ENCODE measurements around the gene LDLRAD3.

The LDLRAD3 gene

GRCh38 chr11:36115378-36115801 lies 171.5 kb downstream of the LDLRAD3 start:
- H3K27ac ChIP-seq (ENCODE audit: low read length) = no peak overlapping the region

GRCh38 chr11:36116161-36116560 lies 172.3 kb downstream of the LDLRAD3 start:
- TF ChIP-seq CTCF (IDR thresholded peaks at IDR 0.05; ENCODE audit: low read depth, low read length) (no peak), EZH2phosphoT487 (IDR thresholded peaks at IDR 0.05; ENCODE audit: low read depth) (no peak)
- no peaks in the 10 kb centered on the region for H3K4me1 ChIP-seq (ENCODE audit: low read length)
- H3K9ac ChIP-seq (ENCODE audit: low read length) = no peak overlapping the region
- no peaks in the 10 kb centered on the region for H3K9me3 ChIP-seq (ENCODE audit: insufficient read depth, low read length)
- no peak overlapping the region for H3K27ac ChIP-seq (ENCODE audit: low read length)
- H3K36me3 ChIP-seq (replicated peaks; ENCODE audit: low read depth, low read length) = no peaks in the 10 kb centered on the region
- H3K79me2 ChIP-seq (ENCODE audit: low read length) = no peaks in the 10 kb centered on the region
- H3K27me3 ChIP-seq (ENCODE audit: low read depth, low read length) = peaks cover 22% of the 10 kb centered on the region; the same call in 1 of the 2 replicates
- H3K4me2 ChIP-seq (ENCODE audit: low read length) = no peak overlapping the region
- H3K4me3 ChIP-seq (ENCODE audit: low read length) = no peak overlapping the region
- no peaks in the 10 kb centered on the region for H4K20me1 ChIP-seq (ENCODE audit: insufficient read depth, low read length)
- H2AFZ ChIP-seq (ENCODE audit: low read depth, low read length) = no peak overlapping the region

More at GRCh38 chr11:36115378-36115801, 171.5 kb downstream of the LDLRAD3 start:
- Histone ChIP-seq H3K4me3 (ENCODE audit: low read length) (no peak overlapping the region), H3K9me3 (ENCODE audit: insufficient read depth, low read length) (no peaks in the 10 kb centered on the region), H3K4me1 (ENCODE audit: low read length) (no peaks in the 10 kb centered on the region), H4K20me1 (ENCODE audit: insufficient read depth, low read length) (no peaks in the 10 kb centered on the region), H3K9ac (ENCODE audit: low read length) (no peak overlapping the region), H3K4me2 (ENCODE audit: low read length) (no peak overlapping the region), H3K79me2 (ENCODE audit: low read length) (no peaks in the 10 kb centered on the region), H2AFZ (ENCODE audit: low read depth, low read length) (no peak overlapping the region), H3K27me3 (ENCODE audit: low read depth, low read length) (peaks cover 29% of the 10 kb centered on the region), H3K36me3 (replicated peaks; ENCODE audit: low read depth, low read length) (no peaks in the 10 kb centered on the region)
- TF ChIP-seq EZH2phosphoT487 (IDR thresholded peaks at IDR 0.05; ENCODE audit: low read depth) (no peak), CTCF (IDR thresholded peaks at IDR 0.05; ENCODE audit: low read depth, low read length) (no peak)

DNA sequence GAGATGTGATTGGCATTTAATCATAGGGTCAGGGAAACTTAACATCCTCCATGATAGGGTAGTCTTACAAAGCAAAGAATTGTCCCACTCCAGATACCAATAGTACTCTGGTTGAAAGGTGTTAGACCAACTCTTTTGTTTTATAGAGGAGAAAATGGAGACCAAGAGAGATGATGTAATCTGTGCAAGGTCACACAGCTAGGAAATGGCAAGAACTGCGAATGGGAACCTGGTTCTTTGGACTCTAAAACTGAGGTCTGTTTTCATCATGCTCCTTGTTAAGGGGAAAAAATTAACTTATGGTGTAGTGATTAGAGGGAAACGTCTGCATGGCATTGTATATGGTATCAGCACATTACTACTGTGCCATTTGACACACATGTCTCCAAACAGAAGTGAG lies 174.2 kb downstream of the LDLRAD3 start:
- Histone ChIP-seq H3K9ac (ENCODE audit: low read length) (no peak overlapping the region), H2AFZ (ENCODE audit: low read depth, low read length) (no peak overlapping the region), H3K4me2 (ENCODE audit: low read length) (no peak overlapping the region), H3K79me2 (ENCODE audit: low read length) (no peaks in the 10 kb centered on the region), H3K4me1 (ENCODE audit: low read length) (no peaks in the 10 kb centered on the region), H3K27ac (ENCODE audit: low read length) (no peak overlapping the region), H3K36me3 (replicated peaks; ENCODE audit: low read depth, low read length) (no peaks in the 10 kb centered on the region), H3K9me3 (ENCODE audit: insufficient read depth, low read length) (no peaks in the 10 kb centered on the region), H3K27me3 (ENCODE audit: low read depth, low read length) (peaks cover 5% of the 10 kb centered on the region; the same call in 1 of the 2 replicates), H3K4me3 (ENCODE audit: low read length) (no peak overlapping the region), H4K20me1 (ENCODE audit: insufficient read depth, low read length) (no peaks in the 10 kb centered on the region)
- TF ChIP-seq CTCF (IDR thresholded peaks at IDR 0.05; ENCODE audit: low read depth, low read length) (no peak), EZH2phosphoT487 (IDR thresholded peaks at IDR 0.05; ENCODE audit: low read depth) (no peak)

DNA sequence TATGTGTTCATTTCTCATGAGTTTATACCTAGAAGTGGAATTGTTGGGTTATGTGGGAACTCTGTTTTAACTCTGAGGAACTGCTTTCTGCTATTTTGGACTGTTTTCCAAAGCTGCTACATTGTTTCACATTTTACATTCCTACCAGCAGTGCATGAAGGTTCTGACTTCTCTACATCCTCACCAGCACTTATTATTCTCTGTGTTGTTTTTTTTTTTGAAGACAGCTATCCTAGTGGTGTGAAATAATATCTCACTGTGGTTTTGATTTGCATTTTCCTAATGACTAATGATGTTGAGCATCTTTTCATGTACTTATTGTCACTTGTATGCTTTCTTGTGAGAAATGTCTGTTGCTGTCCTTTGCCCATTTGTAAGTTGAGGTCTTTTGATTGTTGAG lies 175.4 kb downstream of the LDLRAD3 start:
- Histone ChIP-seq H3K36me3 (replicated peaks; ENCODE audit: low read depth, low read length) (no peaks in the 10 kb centered on the region), H3K9me3 (ENCODE audit: insufficient read depth, low read length) (no peaks in the 10 kb centered on the region), H3K27ac (ENCODE audit: low read length) (no peak overlapping the region), H4K20me1 (ENCODE audit: insufficient read depth, low read length) (no peaks in the 10 kb centered on the region), H3K4me3 (ENCODE audit: low read length) (no peak overlapping the region), H2AFZ (ENCODE audit: low read depth, low read length) (no peak overlapping the region), H3K79me2 (ENCODE audit: low read length) (no peaks in the 10 kb centered on the region), H3K4me2 (ENCODE audit: low read length) (no peak overlapping the region), H3K9ac (ENCODE audit: low read length) (no peak overlapping the region), H3K27me3 (ENCODE audit: low read depth, low read length) (peaks cover 3% of the 10 kb centered on the region; the same call in 1 of the 2 replicates), H3K4me1 (ENCODE audit: low read length) (no peaks in the 10 kb centered on the region)
- TF ChIP-seq CTCF (IDR thresholded peaks at IDR 0.05; ENCODE audit: low read depth, low read length) (no peak), EZH2phosphoT487 (IDR thresholded peaks at IDR 0.05; ENCODE audit: low read depth) (no peak)
